ENCODE data around the gene SLC16A10. TPM values are rescaled to one million over a fixed set of nuclear protein-coding genes. Genes with fewer than 3 reads are reported as not detected.

Gene SLC16A10
- polyA plus RNA-seq, 1 experiment: not detected

- CTCF ChIA-PET: interaction anchor here (1.6 to 2.9 kb wide), 2 partner anchors 28 to 220 kb away, joined by 4 to 17 read pairs; a partner anchor contains a TSS
- no peak overlapping the region for H3K27ac ChIP-seq (ENCODE audit: low read depth, low read length)
Observed at GRCh38 chr6:111231090-111231459, 143.8 kb downstream of the SLC16A10 start.

GRCh38 chr6:111237852-111238251 lies 150.5 kb downstream of the SLC16A10 start:
- H3K27me3 ChIP-seq (ENCODE audit: control insufficient read depth, insufficient read depth, low read length): no peaks in the 10 kb centered on the region
- ChIA-PET CTCF (interaction anchor here (1.7 kb wide), 1 partner anchor 19 kb away, joined by 7 read pairs; no protein-coding TSS in a partner anchor), POLR2A (interaction anchor here (0.7 kb wide), 1 partner anchor 25 kb away, joined by 3 read pairs; no protein-coding TSS in a partner anchor)
- H3K4me3 ChIP-seq (ENCODE audit: low read depth, low read length): no peak overlapping the region
- TF ChIP-seq CTCF (IDR thresholded peaks at IDR 0.05; ENCODE audit: low read depth, low read length): no peak
- no peaks in the 10 kb centered on the region for H3K9me3 ChIP-seq (ENCODE audit: control insufficient read depth, insufficient read depth, low read length)
- no peak overlapping the region for H3K27ac ChIP-seq (ENCODE audit: low read depth, low read length)
- DNase-seq (ENCODE audit: low read depth, low spot score): no peak

More at GRCh38 chr6:111231090-111231459, 143.8 kb downstream of the SLC16A10 start:
- TF ChIP-seq CTCF (IDR thresholded peaks at IDR 0.05; ENCODE audit: low read depth, low read length): no peak
- Histone ChIP-seq H3K27me3 (ENCODE audit: control insufficient read depth, insufficient read depth, low read length) (no peaks in the 10 kb centered on the region), H3K4me3 (ENCODE audit: low read depth, low read length) (no peak overlapping the region), H3K9me3 (ENCODE audit: control insufficient read depth, insufficient read depth, low read length) (no peaks in the 10 kb centered on the region)
- POLR2A ChIA-PET: interaction anchor here (1.0 kb wide), 1 partner anchor 11 kb away, joined by 3 read pairs; no protein-coding TSS in a partner anchor
- DNase-seq (ENCODE audit: low read depth, low spot score): no peak

- no peak for TF ChIP-seq CTCF (IDR thresholded peaks at IDR 0.05; ENCODE audit: low read depth, low read length)
- H3K27me3 ChIP-seq (ENCODE audit: control insufficient read depth, insufficient read depth, low read length): no peaks in the 10 kb centered on the region
- H3K4me3 ChIP-seq (ENCODE audit: low read depth, low read length): no peak overlapping the region
- H3K27ac ChIP-seq (ENCODE audit: low read depth, low read length): no peak overlapping the region
- no peak for DNase-seq (ENCODE audit: low read depth, low spot score)
- POLR2A ChIA-PET: no interaction called here
- CTCF ChIA-PET: interaction anchor here (0.8 to 1.7 kb wide), 3 partner anchors 18 to 181 kb away, joined by 3 to 7 read pairs (median 5); a partner anchor contains a TSS
- no peaks in the 10 kb centered on the region for H3K9me3 ChIP-seq (ENCODE audit: control insufficient read depth, insufficient read depth, low read length)
Observed at GRCh38 chr6:111238464-111239119, 151.3 kb downstream of the SLC16A10 start.

- Histone ChIP-seq H3K9me3 (ENCODE audit: control insufficient read depth, insufficient read depth, low read length) (no peaks in the 10 kb centered on the region), H3K4me3 (ENCODE audit: low read depth, low read length) (no peak overlapping the region), H3K27me3 (ENCODE audit: control insufficient read depth, insufficient read depth, low read length) (no peaks in the 10 kb centered on the region), H3K27ac (ENCODE audit: low read depth, low read length) (no peak overlapping the region)
- no peak for DNase-seq (ENCODE audit: low read depth, low spot score)
- CTCF ChIA-PET: interaction anchor here (0.8 to 1.7 kb wide), 3 partner anchors 17 to 182 kb away, joined by 3 to 7 read pairs (median 5); a partner anchor contains a TSS
- POLR2A ChIA-PET: no interaction called here
- no peak for TF ChIP-seq CTCF (IDR thresholded peaks at IDR 0.05; ENCODE audit: low read depth, low read length)
Observed at GRCh38 chr6:111239461-111239860, 152.2 kb downstream of the SLC16A10 start.

- no peak for DNase-seq (ENCODE audit: low read depth, low spot score)
- TF ChIP-seq CTCF (IDR thresholded peaks at IDR 0.05; ENCODE audit: low read depth, low read length): no peak
- H3K27ac ChIP-seq (ENCODE audit: low read depth, low read length): no peak overlapping the region
- CTCF ChIA-PET: interaction anchor here (0.6 to 1.6 kb wide), 4 partner anchors 15 to 231 kb away, joined by 4 to 11 read pairs (median 8); a partner anchor contains a TSS
- no peaks in the 10 kb centered on the region for H3K9me3 ChIP-seq (ENCODE audit: control insufficient read depth, insufficient read depth, low read length)
- H3K27me3 ChIP-seq (ENCODE audit: control insufficient read depth, insufficient read depth, low read length): no peaks in the 10 kb centered on the region
- POLR2A ChIA-PET: interaction anchor here (0.6 to 1.3 kb wide), 2 partner anchors 12 to 15 kb away, joined by 3 read pairs; no protein-coding TSS in a partner anchor
- H3K4me3 ChIP-seq (ENCODE audit: low read depth, low read length): no peak overlapping the region
Observed at GRCh38 chr6:111242452-111242851, 155.1 kb downstream of the SLC16A10 start.

All from AG04450 (cell line).